ENCODE results near the gene ADRA1B. TPM values are rescaled to one million over a fixed set of nuclear protein-coding genes. Genes with fewer than 3 reads are reported as not detected.
"Not testable (repeated sequence)": the region's sequence is repeated elsewhere in the genome, so short reads cannot be mapped to it uniquely, and the experiment has no call there.

ADRA1B gene
- total RNA-seq, 2 donors from 2014 or later: 0.60 to 0.68 TPM

- no peak overlapping the region for H3K27ac ChIP-seq (ENCODE audit: low read depth, low read length)
- no peak overlapping the region for H3K4me3 ChIP-seq (ENCODE audit: low read length)
- H3K4me1 Mint-ChIP-seq: no peaks in the 10 kb centered on the region
- H3K27me3 ChIP-seq (ENCODE audit: control insufficient read depth, insufficient read depth, low read length, poor library complexity, severe bottlenecking): peaks cover 23% of the 10 kb centered on the region
- no peaks in the 10 kb centered on the region for H3K4me1 ChIP-seq (ENCODE audit: control insufficient read depth, insufficient read depth, low read length)
- no peaks in the 10 kb centered on the region for H3K9me3 Mint-ChIP-seq
- H3K27me3 Mint-ChIP-seq (ENCODE audit: insufficient read depth): peaks cover 22% of the 10 kb centered on the region
- TF ChIP-seq CTCF (conservative IDR thresholded peaks at IDR 0.05): no peak
- H3K9ac ChIP-seq (ENCODE audit: extremely low read depth, low read length, poor library complexity, severe bottlenecking): no peak overlapping the region
- 90 to 100% methylated on average over 2 to 5 of the region's 6 CpGs for WGBS, 2 experiments (ENCODE audit: insufficient coverage in 1 of 2, insufficient read length in 1 of 2)
- DNase-seq: peak; percentile 10
- no peak overlapping the region for H3K27ac Mint-ChIP-seq
- H3K9me3 ChIP-seq (ENCODE audit: control insufficient read depth, low read length): no peaks in the 10 kb centered on the region
- H3K36me3 ChIP-seq (ENCODE audit: control insufficient read depth, insufficient read depth, low read length): no peaks in the 10 kb centered on the region
- H3K36me3 Mint-ChIP-seq (ENCODE audit: low read depth): no peaks in the 10 kb centered on the region
- no peak overlapping the region for H3K4me3 Mint-ChIP-seq
Observed at GRCh38 chr5:159963935-159964334, 47.7 kb downstream of the ADRA1B start.

GRCh38 chr5:159965031-159965837, 49.0 kb downstream of the ADRA1B start:
- Mint-ChIP-seq H3K4me1 (no peaks in the 10 kb centered on the region), H3K4me3 (no peak overlapping the region), H3K9me3 (no peaks in the 10 kb centered on the region), H3K27ac (no peak overlapping the region), H3K36me3 (ENCODE audit: low read depth) (no peaks in the 10 kb centered on the region), H3K27me3 (ENCODE audit: insufficient read depth) (peaks cover 30% of the 10 kb centered on the region)
- Histone ChIP-seq H3K9me3 (ENCODE audit: control insufficient read depth, low read length) (no peaks in the 10 kb centered on the region), H3K4me1 (ENCODE audit: control insufficient read depth, insufficient read depth, low read length) (no peaks in the 10 kb centered on the region), H3K27ac (ENCODE audit: low read depth, low read length) (no peak overlapping the region), H3K36me3 (ENCODE audit: control insufficient read depth, insufficient read depth, low read length) (no peaks in the 10 kb centered on the region), H3K9ac (ENCODE audit: extremely low read depth, low read length, poor library complexity, severe bottlenecking) (no peak overlapping the region), H3K27me3 (ENCODE audit: control insufficient read depth, insufficient read depth, low read length, poor library complexity, severe bottlenecking) (peaks cover 35% of the 10 kb centered on the region), H3K4me3 (ENCODE audit: low read length) (no peak overlapping the region)
- peak; percentile 90 for DNase-seq
- WGBS, 2 experiments (ENCODE audit: insufficient coverage in 1 of 2, insufficient read length in 1 of 2): 64 to 82% methylated on average over 3 to 12 of the region's 12 CpGs
- peak; percentile 86 for TF ChIP-seq CTCF (conservative IDR thresholded peaks at IDR 0.05)

GRCh38 chr5:159965838-159966128, 49.5 kb downstream of the ADRA1B start:
- not testable (repeated sequence) for H3K4me1 Mint-ChIP-seq; H3K9me3 Mint-ChIP-seq; H3K36me3 ChIP-seq (ENCODE audit: control insufficient read depth, insufficient read depth, low read length); H3K4me3 ChIP-seq (ENCODE audit: low read length); H3K36me3 Mint-ChIP-seq (ENCODE audit: low read depth); DNase-seq; H3K4me1 ChIP-seq (ENCODE audit: control insufficient read depth, insufficient read depth, low read length); H3K27ac ChIP-seq (ENCODE audit: low read depth, low read length); H3K9me3 ChIP-seq (ENCODE audit: control insufficient read depth, low read length); H3K4me3 Mint-ChIP-seq; H3K27ac Mint-ChIP-seq; H3K9ac ChIP-seq (ENCODE audit: extremely low read depth, low read length, poor library complexity, severe bottlenecking)
- H3K27me3 Mint-ChIP-seq (ENCODE audit: insufficient read depth): peaks cover 36% of the 10 kb centered on the region
- WGBS, 2 experiments (ENCODE audit: insufficient coverage in 1 of 2, insufficient read length in 1 of 2): 82 to 100% methylated on average over 1 to 4 of the region's 4 CpGs
- peaks cover 41% of the 10 kb centered on the region for H3K27me3 ChIP-seq (ENCODE audit: control insufficient read depth, insufficient read depth, low read length, poor library complexity, severe bottlenecking)

- Mint-ChIP-seq H3K4me3 (no peak overlapping the region), H3K9me3 (no peaks in the 10 kb centered on the region), H3K36me3 (ENCODE audit: low read depth) (no peaks in the 10 kb centered on the region), H3K27ac (no peak overlapping the region), H3K27me3 (ENCODE audit: insufficient read depth) (peaks cover 68% of the 10 kb centered on the region), H3K4me1 (peaks cover 8% of the 10 kb centered on the region)
- Histone ChIP-seq H3K27me3 (ENCODE audit: control insufficient read depth, insufficient read depth, low read length, poor library complexity, severe bottlenecking) (peaks cover 75% of the 10 kb centered on the region), H3K4me1 (ENCODE audit: control insufficient read depth, insufficient read depth, low read length) (no peaks in the 10 kb centered on the region), H3K9me3 (ENCODE audit: control insufficient read depth, low read length) (no peaks in the 10 kb centered on the region), H3K36me3 (ENCODE audit: control insufficient read depth, insufficient read depth, low read length) (no peaks in the 10 kb centered on the region), H3K9ac (ENCODE audit: extremely low read depth, low read length, poor library complexity, severe bottlenecking) (no peak overlapping the region), H3K27ac (ENCODE audit: low read depth, low read length) (no peak overlapping the region), H3K4me3 (ENCODE audit: low read length) (no peak overlapping the region)
- no peak for TF ChIP-seq CTCF (conservative IDR thresholded peaks at IDR 0.05)
- DNase-seq: no peak
Observed at GRCh38 chr5:159969966-159970365, 53.7 kb downstream of the ADRA1B start.
